Transverse colon (tissue), 4 donors: ENCODE data around the gene MCC. TPM values are rescaled to one million over a fixed set of nuclear protein-coding genes. Genes with fewer than 3 reads are reported as not detected.

Experiments used
- DNase-seq: peaks from one replicate; pipeline ENCODE4 v3.0.0-alpha.2; 2019
- H3K27ac ChIP-seq, 4 donors: fragments of 200-600 bp; sonication (generic); 2 replicates each; pipeline ENCODE4 v1.5.1; 2016 to 2018; ENCODE audit warnings: inconsistent platforms in 4 of 4
- H3K27me3 ChIP-seq: fragments of 200-600 bp; sonication (generic); 2 replicates; pipeline ENCODE4 v1.5.1; 2017; ENCODE audit warnings: inconsistent platforms
- H3K36me3 ChIP-seq, 4 donors: fragments of 200-600 bp; sonication (generic); 2 replicates each; pipeline ENCODE4 v1.5.1; 2017 to 2019; ENCODE audit warnings: inconsistent platforms in 4 of 4
- H3K4me1 ChIP-seq, 4 donors: fragments of 200-600 bp; sonication (generic); 2 replicates each; pipeline ENCODE4 v1.5.1; 2017 to 2020; ENCODE audit warnings: inconsistent platforms in 4 of 4
- H3K4me3 ChIP-seq, 4 donors: fragments of 200-600 bp; sonication (generic); 1 replicate in 1 of 4; 2 replicates in 3 of 4; pipeline versions ENCODE4 v1.5.1 to v1.6.1; 2017 to 2019; ENCODE audit warnings: inconsistent platforms in 4 of 4
- H3K9me3 ChIP-seq, 2 donors: fragments of 200-600 bp; sonication (generic); 2 replicates each; pipeline ENCODE4 v1.5.1; 2017 to 2019; ENCODE audit warnings: inconsistent platforms in 2 of 2
- EP300 ChIP-seq: sonication (generic); formaldehyde crosslinking; IDR thresholded peaks from one replicate; pipeline ENCODE4 v1.6.1; 2017; ENCODE audit warnings: antibody characterized with exemption, low read depth
- POLR2A ChIP-seq: fragments of 450-650 bp; IDR thresholded peaks from one replicate; pipeline ENCODE4 v1.6.1; 2016; ENCODE audit warnings: antibody characterized with exemption, mild to moderate bottlenecking, moderate library complexity
- POLR2AphosphoS5 ChIP-seq, 3 donors: sonication (generic); formaldehyde crosslinking; IDR thresholded peaks; one replicate each; pipeline ENCODE4 v1.6.1; 2016; ENCODE audit warnings: antibody characterized with exemption in 3 of 3
- WGBS, 2 donors: methylation state at CpG; one replicate each; pipeline ENCODE4 v1.1.5; 2018; ENCODE audit warnings: low coverage in 1 of 2; 5-methylcytosine and 5-hydroxymethylcytosine counted together
- in situ Hi-C, 4 donors: fragments of 200-750 bp; cut with MboI; loops; one replicate each; pipeline versions ENCODE4 v1.15.0 to v1.15.1; 2017; ENCODE audit warnings: low sequenced_read_pairs in 3 of 4, low pct_ligation_motif_present in 1 of 4, low pct_unique_long_range_greater_than_20kb in 1 of 4
- intact Hi-C: fragments of 100-400 bp; cut with DNase I; formaldehyde crosslinking; loops from one replicate; pipeline ENCODE4 v1.15.1; 2023; ENCODE audit warnings: low total_unique reads
- total RNA-seq, 4 donors: library from RNA; depleted of rRNA; stranded (reverse); fragments of >200 nt; gene quantifications; one replicate each; pipeline ENCODE4 v1.1.0, GENCODE V29; 2016
- TF ChIP-seq, protein P1 (sequence below), 5 experiments: fragments of 200-600 bp in 3 of 5; fragments of 450-650 bp in 2 of 5; sonication (generic) in 3 of 5; IDR thresholded peaks; 1 replicate in 2 of 5; 2 replicates in 3 of 5; pipeline ENCODE4 v1.5.1; 2016 to 2017; ENCODE audit warnings: antibody characterized with exemption in 5 of 5, inconsistent platforms in 3 of 5, mild to moderate bottlenecking in 2 of 5, moderate library complexity in 1 of 5

The MCC gene
- total RNA-seq, 4 donors from 2014 or later: 2.6 to 28.4 (median 16.4) TPM

DNA sequence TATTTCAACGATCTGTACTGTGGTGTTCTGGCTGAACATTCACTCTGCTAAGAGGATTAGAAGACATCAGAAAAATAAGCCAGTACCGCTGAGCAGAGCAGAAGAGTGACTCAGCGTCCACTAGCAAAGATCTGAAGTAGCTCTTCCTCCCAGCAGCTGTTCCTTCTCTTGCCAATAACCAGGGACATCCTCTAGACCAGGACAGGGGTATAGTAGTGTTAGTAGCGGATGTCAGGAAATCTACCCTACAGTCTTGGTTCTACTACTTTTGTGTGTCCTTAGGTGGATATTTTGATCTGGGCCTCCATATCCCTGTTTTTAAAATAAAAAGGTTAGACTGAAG is 157.1 kb downstream of the MCC start:
- intact Hi-C loops: no loop called here
- no peak overlapping the region for H3K4me3 ChIP-seq
- H3K27ac ChIP-seq: peak overlapping the region in 1 of 4 donors; percentile 6
- H3K27me3 ChIP-seq: no peaks in the 10 kb centered on the region
- in situ Hi-C loops: no loop called here
- 59% methylated on average over 4 of the region's 4 CpGs; no CpG with 5 or more reads in 1 of the 2 donors for WGBS, 2 donors
- peaks cover 0 to 9% (median 0%) of the 10 kb centered on the region in 4 donors for H3K4me1 ChIP-seq
- TF ChIP-seq, protein P1, sequence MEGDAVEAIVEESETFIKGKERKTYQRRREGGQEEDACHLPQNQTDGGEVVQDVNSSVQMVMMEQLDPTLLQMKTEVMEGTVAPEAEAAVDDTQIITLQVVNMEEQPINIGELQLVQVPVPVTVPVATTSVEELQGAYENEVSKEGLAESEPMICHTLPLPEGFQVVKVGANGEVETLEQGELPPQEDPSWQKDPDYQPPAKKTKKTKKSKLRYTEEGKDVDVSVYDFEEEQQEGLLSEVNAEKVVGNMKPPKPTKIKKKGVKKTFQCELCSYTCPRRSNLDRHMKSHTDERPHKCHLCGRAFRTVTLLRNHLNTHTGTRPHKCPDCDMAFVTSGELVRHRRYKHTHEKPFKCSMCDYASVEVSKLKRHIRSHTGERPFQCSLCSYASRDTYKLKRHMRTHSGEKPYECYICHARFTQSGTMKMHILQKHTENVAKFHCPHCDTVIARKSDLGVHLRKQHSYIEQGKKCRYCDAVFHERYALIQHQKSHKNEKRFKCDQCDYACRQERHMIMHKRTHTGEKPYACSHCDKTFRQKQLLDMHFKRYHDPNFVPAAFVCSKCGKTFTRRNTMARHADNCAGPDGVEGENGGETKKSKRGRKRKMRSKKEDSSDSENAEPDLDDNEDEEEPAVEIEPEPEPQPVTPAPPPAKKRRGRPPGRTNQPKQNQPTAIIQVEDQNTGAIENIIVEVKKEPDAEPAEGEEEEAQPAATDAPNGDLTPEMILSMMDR (IDR thresholded peaks at IDR 0.05): no peak
- TF ChIP-seq POLR2AphosphoS5 (IDR thresholded peaks at IDR 0.05) (no peak), EP300 (no peak), POLR2A (no peak)
- no peak for DNase-seq
- no peaks in the 10 kb centered on the region for H3K36me3 ChIP-seq
- H3K9me3 ChIP-seq: no peaks in the 10 kb centered on the region

DNA sequence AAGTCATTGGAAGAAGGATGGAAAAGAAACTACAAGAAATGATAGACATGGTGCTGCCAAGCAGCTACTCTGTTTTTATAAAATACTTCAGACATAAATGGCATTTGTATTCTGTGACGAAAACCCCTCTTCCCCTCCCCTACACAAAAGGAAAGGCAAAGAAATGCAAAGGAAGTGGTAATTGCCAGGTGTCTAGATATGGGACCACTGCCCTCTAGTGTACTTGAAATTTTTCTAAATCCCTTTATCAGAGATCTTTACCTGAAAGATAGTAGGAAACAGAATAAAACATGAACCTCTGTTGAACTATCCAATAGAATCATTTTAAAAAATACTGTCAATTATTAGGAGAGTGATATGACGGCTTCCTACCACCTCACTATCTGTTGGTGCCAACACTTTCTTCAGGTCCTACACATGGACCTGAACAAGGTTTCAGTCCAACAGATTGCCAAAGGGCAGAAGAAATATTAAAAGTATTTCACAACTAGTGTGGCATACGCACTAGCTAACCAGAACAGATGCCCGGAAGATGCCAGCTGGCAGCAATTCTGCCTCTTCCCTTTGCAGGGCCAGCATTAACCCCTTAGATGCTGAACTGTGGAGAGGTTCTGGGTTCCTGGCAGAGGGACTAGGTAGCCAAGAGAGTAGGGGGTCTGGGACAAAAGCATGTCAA is 157.6 kb downstream of the MCC start:
- H3K9me3 ChIP-seq: no peaks in the 10 kb centered on the region
- WGBS, 2 donors: 30 to 59% methylated on average over 2 to 4 of the region's 4 CpGs
- TF ChIP-seq, protein P1 (IDR thresholded peaks at IDR 0.05): peak in 4 of 5 experiments; percentile 22 to 33 (median 25)
- TF ChIP-seq POLR2A: no peak
- no peaks in the 10 kb centered on the region for H3K27me3 ChIP-seq
- DNase-seq: no peak
- intact Hi-C loops (no loop called here), in situ Hi-C loops (no loop called here)
- H3K4me1 ChIP-seq: peaks cover 0 to 9% (median 0%) of the 10 kb centered on the region in 4 donors
- H3K36me3 ChIP-seq: no peaks in the 10 kb centered on the region
- H3K4me3 ChIP-seq: no peak overlapping the region
- H3K27ac ChIP-seq: peak overlapping the region in 1 of 4 donors; percentile 6

DNA sequence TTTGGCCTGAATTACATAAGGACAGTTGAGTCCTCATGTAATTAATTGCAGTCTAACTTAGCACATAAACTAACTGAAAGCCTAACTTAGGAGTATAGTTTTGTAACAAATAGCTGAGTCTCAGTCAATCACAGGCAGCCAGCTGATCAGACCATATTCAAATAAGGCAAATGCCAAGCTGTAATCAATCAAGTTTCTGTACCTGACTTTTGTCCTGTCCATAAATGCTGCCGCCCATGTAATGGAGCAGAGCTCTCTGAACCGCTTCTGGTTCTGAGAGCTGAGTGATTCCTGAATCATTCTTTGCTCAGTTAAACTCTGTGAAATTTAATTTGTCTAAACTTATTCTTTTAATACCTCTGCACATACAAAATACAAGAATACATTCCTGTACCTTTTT is 158.3 kb downstream of the MCC start:
- H3K4me1 ChIP-seq: peaks cover 0 to 9% (median 0%) of the 10 kb centered on the region in 4 donors
- WGBS, 2 donors: 62 to 66% methylated on average over 2 of the region's 2 CpGs
- DNase-seq: no peak
- no peak for TF ChIP-seq EP300
- TF ChIP-seq, protein P1 (IDR thresholded peaks at IDR 0.05): no peak
- TF ChIP-seq POLR2A: no peak
- intact Hi-C loops: no loop called here
- H3K27me3 ChIP-seq: no peaks in the 10 kb centered on the region
- in situ Hi-C loops: loop anchor here in 1 of 4 donors (10.0 kb wide), 1 partner anchor 325 kb away; no protein-coding TSS in a partner anchor
- no peaks in the 10 kb centered on the region for H3K9me3 ChIP-seq
- H3K36me3 ChIP-seq: no peaks in the 10 kb centered on the region
- H3K27ac ChIP-seq: no peak overlapping the region
- H3K4me3 ChIP-seq: no peak overlapping the region

DNA sequence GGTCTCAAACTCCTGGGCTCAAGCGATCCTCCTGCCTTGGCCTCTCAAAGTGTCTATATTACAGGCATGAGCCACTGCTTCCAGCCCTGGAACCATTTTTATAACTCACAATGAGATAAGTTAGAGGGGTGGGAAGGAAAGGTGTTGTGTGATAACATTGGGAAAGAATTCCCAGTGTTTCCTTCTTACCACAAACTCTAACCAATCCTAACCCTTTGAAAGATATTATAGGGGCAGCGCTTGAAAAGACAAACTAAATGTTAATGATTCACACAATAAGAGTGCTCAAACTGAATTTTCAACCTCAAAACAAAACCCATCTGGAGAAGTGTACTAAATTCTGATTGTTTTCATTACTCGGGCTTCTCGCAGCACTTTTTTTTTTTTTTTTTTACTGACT is 163.2 kb downstream of the MCC start:
- no peak for DNase-seq
- Histone ChIP-seq H3K27ac (no peak overlapping the region), H3K4me3 (no peak overlapping the region), H3K27me3 (no peaks in the 10 kb centered on the region), H3K9me3 (no peaks in the 10 kb centered on the region), H3K36me3 (no peaks in the 10 kb centered on the region), H3K4me1 (no peaks in the 10 kb centered on the region)
- in situ Hi-C loops: loop anchor here in 1 of 4 donors (10.0 kb wide), 1 partner anchor 320 kb away; no protein-coding TSS in a partner anchor
- intact Hi-C loops: no loop called here
- WGBS, 2 donors: 79 to 81% methylated on average over 3 to 4 of the region's 4 CpGs
- TF ChIP-seq, protein P1 (IDR thresholded peaks at IDR 0.05): no peak
- TF ChIP-seq POLR2AphosphoS5 (IDR thresholded peaks at IDR 0.05) (no peak), EP300 (no peak), POLR2A (no peak)
